Activated naive CD8-positive, alpha-beta T cell treated with anti-CD3 and anti-CD28 coated beads, Interleukin-2, amount 50 U/mL, for 24 hours (primary cell): ENCODE data around the gene TMEM154.
A peak's percentile ranks its signal among the peaks of the same experiment; 100 is the strongest.
"Not testable (repeated sequence)": the region's sequence is repeated elsewhere in the genome, so short reads cannot be mapped to it uniquely, and the experiment has no call there.

Experiments
- ATAC-seq: fragments of 150-1000 bp; cut with Tn5 transposase; one replicate; pipeline ENCODE4 v1.10.0; 2021
- DNase-seq: peaks from one replicate; pipeline ENCODE4 v3.0.0; 2021
- H3K27ac Mint-ChIP-seq: one replicate; pipeline ENCODE4 v1.8.0; 2021; ENCODE audit warnings: mild to moderate bottlenecking, mixed read lengths
- H3K27me3 Mint-ChIP-seq: one replicate; pipeline ENCODE4 v1.8.0; 2021; ENCODE audit warnings: mixed read lengths
- H3K36me3 Mint-ChIP-seq: one replicate; pipeline ENCODE4 v1.8.0; 2021; ENCODE audit warnings: low read depth, mixed read lengths
- H3K4me1 Mint-ChIP-seq: one replicate; pipeline ENCODE4 v1.8.0; 2021; ENCODE audit warnings: mixed read lengths
- H3K4me3 Mint-ChIP-seq: one replicate; pipeline ENCODE4 v1.8.0; 2021; ENCODE audit warnings: mild to moderate bottlenecking, moderate library complexity, mixed read lengths
- H3K9me3 Mint-ChIP-seq: one replicate; pipeline ENCODE4 v1.8.0; 2021; ENCODE audit warnings: mixed read lengths

TMEM154 gene

GRCh38 chr4:152665691-152666395, 14.0 kb downstream of the TMEM154 start:
- Mint-ChIP-seq H3K4me3 (no peak overlapping the region), H3K36me3 (peaks cover 2% of the 10 kb centered on the region), H3K27ac (no peak overlapping the region), H3K27me3 (no peaks in the 10 kb centered on the region), H3K9me3 (no peaks in the 10 kb centered on the region), H3K4me1 (peaks cover 28% of the 10 kb centered on the region)
- DNase-seq (no peak), ATAC-seq (no peak)

GRCh38 chr4:152664067-152664378, 15.8 kb downstream of the TMEM154 start:
- H3K27me3 Mint-ChIP-seq, H3K4me3 Mint-ChIP-seq, ATAC-seq, H3K9me3 Mint-ChIP-seq, H3K36me3 Mint-ChIP-seq, DNase-seq: not testable (repeated sequence)
- Mint-ChIP-seq H3K4me1 (peaks cover 29% of the 10 kb centered on the region), H3K27ac (peak overlapping the region; percentile 65)

- H3K9me3 Mint-ChIP-seq = peaks cover 7% of the 10 kb centered on the region
- H3K4me3 Mint-ChIP-seq = no peak overlapping the region
- H3K27ac Mint-ChIP-seq = peak overlapping the region; percentile 65
- ATAC-seq = no peak
- peaks cover 7% of the 10 kb centered on the region for H3K36me3 Mint-ChIP-seq
- H3K27me3 Mint-ChIP-seq = no peaks in the 10 kb centered on the region
- peaks cover 29% of the 10 kb centered on the region for H3K4me1 Mint-ChIP-seq
- DNase-seq = no peak
Observed at GRCh38 chr4:152663203-152664066, 16.4 kb downstream of the TMEM154 start.

GRCh38 chr4:152661649-152662048, 18.1 kb downstream of the TMEM154 start:
- Mint-ChIP-seq H3K9me3 (peaks cover 23% of the 10 kb centered on the region), H3K27ac (peak overlapping the region; percentile 57), H3K27me3 (no peaks in the 10 kb centered on the region), H3K36me3 (peaks cover 25% of the 10 kb centered on the region), H3K4me3 (no peak overlapping the region), H3K4me1 (peaks cover 29% of the 10 kb centered on the region)
- DNase-seq = no peak
- ATAC-seq = no peak

- Mint-ChIP-seq H3K9me3 (peaks cover 28% of the 10 kb centered on the region), H3K4me1 (peaks cover 28% of the 10 kb centered on the region), H3K27me3 (no peaks in the 10 kb centered on the region), H3K27ac (no peak overlapping the region), H3K36me3 (peaks cover 29% of the 10 kb centered on the region), H3K4me3 (no peak overlapping the region)
- no peak for DNase-seq
- no peak for ATAC-seq
Observed at GRCh38 chr4:152660526-152660925, 19.3 kb downstream of the TMEM154 start.

GRCh38 chr4:152659806-152660205, 20.0 kb downstream of the TMEM154 start:
- Mint-ChIP-seq H3K27ac (no peak overlapping the region), H3K9me3 (peaks cover 28% of the 10 kb centered on the region), H3K4me1 (peaks cover 30% of the 10 kb centered on the region), H3K36me3 (peaks cover 31% of the 10 kb centered on the region), H3K4me3 (no peak overlapping the region), H3K27me3 (no peaks in the 10 kb centered on the region)
- no peak for ATAC-seq
- no peak for DNase-seq

- peaks cover 32% of the 10 kb centered on the region for H3K36me3 Mint-ChIP-seq
Observed at GRCh38 chr4:152657657-152658056, 22.1 kb downstream of the TMEM154 start.

GRCh38 chr4:152655272-152656129, 24.3 kb downstream of the TMEM154 start:
- peaks cover 42% of the 10 kb centered on the region for H3K36me3 Mint-ChIP-seq
- H3K27me3 Mint-ChIP-seq = no peaks in the 10 kb centered on the region
- ATAC-seq (no peak), DNase-seq (no peak)
- no peak overlapping the region for H3K27ac Mint-ChIP-seq
- peaks cover 28% of the 10 kb centered on the region for H3K9me3 Mint-ChIP-seq
- no peak overlapping the region for H3K4me3 Mint-ChIP-seq
- H3K4me1 Mint-ChIP-seq = peaks cover 11% of the 10 kb centered on the region

More at GRCh38 chr4:152657657-152658056, 22.1 kb downstream of the TMEM154 start:
- Mint-ChIP-seq H3K27ac (no peak overlapping the region), H3K27me3 (no peaks in the 10 kb centered on the region), H3K4me1 (peaks cover 23% of the 10 kb centered on the region), H3K9me3 (peaks cover 28% of the 10 kb centered on the region), H3K4me3 (no peak overlapping the region)
- ATAC-seq = no peak
- DNase-seq = no peak

GRCh38 chr4:152652102-152652501, 27.7 kb downstream of the TMEM154 start:
- Mint-ChIP-seq H3K36me3 (peaks cover 27% of the 10 kb centered on the region), H3K4me3 (no peak overlapping the region), H3K27ac (peak overlapping the region; percentile 46), H3K9me3 (peaks cover 10% of the 10 kb centered on the region), H3K27me3 (no peaks in the 10 kb centered on the region), H3K4me1 (peaks cover 11% of the 10 kb centered on the region)
- ATAC-seq = no peak
- DNase-seq = no peak

GRCh38 chr4:152651473-152652060, 28.2 kb downstream of the TMEM154 start:
- no peak for ATAC-seq
- H3K36me3 Mint-ChIP-seq = peaks cover 23% of the 10 kb centered on the region

GRCh38 chr4:152646221-152646620, 33.6 kb downstream of the TMEM154 start:
- Mint-ChIP-seq H3K27ac (no peak overlapping the region), H3K4me1 (peaks cover 20% of the 10 kb centered on the region), H3K27me3 (no peaks in the 10 kb centered on the region), H3K9me3 (no peaks in the 10 kb centered on the region), H3K36me3 (peaks cover 5% of the 10 kb centered on the region), H3K4me3 (no peak overlapping the region)
- DNase-seq (no peak), ATAC-seq (no peak)

More at GRCh38 chr4:152651473-152652060, 28.2 kb downstream of the TMEM154 start:
- peaks cover 11% of the 10 kb centered on the region for H3K4me1 Mint-ChIP-seq
- DNase-seq = no peak
- H3K27me3 Mint-ChIP-seq = no peaks in the 10 kb centered on the region
- H3K27ac Mint-ChIP-seq = peak overlapping the region; percentile 46
- peaks cover 5% of the 10 kb centered on the region for H3K9me3 Mint-ChIP-seq
- H3K4me3 Mint-ChIP-seq = no peak overlapping the region

- peak overlapping the region; percentile 57 for H3K27ac Mint-ChIP-seq
- no peak overlapping the region for H3K4me3 Mint-ChIP-seq
- no peaks in the 10 kb centered on the region for H3K9me3 Mint-ChIP-seq
- H3K27me3 Mint-ChIP-seq = no peaks in the 10 kb centered on the region
- no peaks in the 10 kb centered on the region for H3K36me3 Mint-ChIP-seq
- H3K4me1 Mint-ChIP-seq = peaks cover 20% of the 10 kb centered on the region
- DNase-seq = no peak
- ATAC-seq = no peak
Observed at GRCh38 chr4:152644130-152644529, 35.7 kb downstream of the TMEM154 start.

GRCh38 chr4:152643153-152644035, 36.4 kb downstream of the TMEM154 start:
- H3K4me3 Mint-ChIP-seq = no peak overlapping the region
- DNase-seq (no peak), ATAC-seq (peak; percentile 73)
- no peaks in the 10 kb centered on the region for H3K36me3 Mint-ChIP-seq
- peak overlapping the region; percentile 57 for H3K27ac Mint-ChIP-seq
- H3K9me3 Mint-ChIP-seq = no peaks in the 10 kb centered on the region
- H3K4me1 Mint-ChIP-seq = peaks cover 20% of the 10 kb centered on the region
- no peaks in the 10 kb centered on the region for H3K27me3 Mint-ChIP-seq
